K562 (cell line): ENCODE results near the gene SLC2A4. TPM values are rescaled to one million over a fixed set of nuclear protein-coding genes. Genes with fewer than 3 reads are reported as not detected.
A peak's percentile ranks its signal among the peaks of the same experiment; 100 is the strongest.

Experiments
- ARID3B ChIP-seq: fragments of 250-450 bp; sonication (Bioruptor Pico); IDR thresholded peaks from 2 replicates; pipeline ENCODE4 v1.4.0; 2020; ENCODE audit warnings: borderline replicate concordance
- CEBPG ChIP-seq, 3 experiments: fragments of 200-800 bp in 1 of 3; sonication (Bioruptor generic) in 1 of 3; sonication (generic) in 1 of 3; formaldehyde crosslinking in 1 of 3; IDR thresholded peaks in 2 of 3; conservative IDR thresholded peaks in 1 of 3; 2 replicates each; pipeline versions ENCODE4 v1.6.1 to v1.8.0; 2016 to 2022; ENCODE audit warnings: missing compliant biosample characterization in 2 of 3, missing genetic modification characterization in 2 of 3, mild to moderate bottlenecking in 1 of 3, missing genetic modification reagents in 1 of 3
- CLOCK ChIP-seq: fragments of 250-450 bp; sonication (Bioruptor Pico); IDR thresholded peaks from 2 replicates; pipeline ENCODE4 v1.4.0; 2020; ENCODE audit warnings: mild to moderate bottlenecking, moderate library complexity, borderline replicate concordance
- COPS2 ChIP-seq: fragments of 450-650 bp; conservative IDR thresholded peaks from 2 replicates; pipeline ENCODE4 v1.6.1; 2016; ENCODE audit warnings: mild to moderate bottlenecking, moderate library complexity
- CREB1 ChIP-seq, 2 experiments: sonication (generic) in 1 of 2; formaldehyde crosslinking in 1 of 2; IDR thresholded peaks; 2 replicates each; pipeline versions ENCODE4 v1.6.1 to v1.8.0; 2012 to 2022; ENCODE audit warnings: inconsistent platforms in 1 of 2, mild to moderate bottlenecking in 1 of 2, missing genetic modification reagents in 1 of 2, moderate library complexity in 1 of 2
- GABPA ChIP-seq: fragments of 200-800 bp; sonication (Bioruptor generic); conservative IDR thresholded peaks from 2 replicates; pipeline ENCODE4 v1.6.1; 2016; ENCODE audit warnings: low read depth, missing genetic modification characterization, missing compliant biosample characterization
- GABPB2 ChIP-seq: fragments of 250-450 bp; sonication (Bioruptor Pico); conservative IDR thresholded peaks from 2 replicates; pipeline ENCODE4 v1.5.1; 2021; ENCODE audit warnings: mild to moderate bottlenecking
- HES1 ChIP-seq: fragments of 450-650 bp; IDR thresholded peaks from 2 replicates; pipeline ENCODE4 v1.6.1; 2016; ENCODE audit warnings: low read depth, mild to moderate bottlenecking, moderate library complexity
- MAZ ChIP-seq, 2 experiments: fragments of 450-650 bp in 1 of 2; sonication (generic) in 1 of 2; formaldehyde crosslinking; IDR thresholded peaks in 1 of 2; conservative IDR thresholded peaks in 1 of 2; 2 replicates each; pipeline versions ENCODE4 v1.4.0 to v1.5.0; 2020; ENCODE audit warnings: mild to moderate bottlenecking in 1 of 2, missing genetic modification reagents in 1 of 2
- MEIS2 ChIP-seq: fragments of 450-650 bp; IDR thresholded peaks from 2 replicates; pipeline ENCODE4 v1.6.1; 2014; ENCODE audit warnings: mild to moderate bottlenecking; ENCODE audit not compliant: partially characterized antibody
- MXI1 ChIP-seq: IDR thresholded peaks from 2 replicates; pipeline ENCODE4 v1.6.1; 2011; ENCODE audit warnings: low read depth, mild to moderate bottlenecking, improper control_type of control experiment, low read length
- MYNN ChIP-seq, 2 experiments: sonication (generic); formaldehyde crosslinking in 1 of 2; IDR thresholded peaks; 2 replicates each; pipeline versions ENCODE4 v1.5.0 to v1.6.1; 2016 to 2020; ENCODE audit warnings: antibody characterized with exemption in 1 of 2, missing genetic modification reagents in 1 of 2
- NFATC3 ChIP-seq: fragments of 450-650 bp; IDR thresholded peaks from 2 replicates; pipeline ENCODE4 v1.6.1; 2017; ENCODE audit warnings: mild to moderate bottlenecking
- NFIC ChIP-seq: fragments of 450-650 bp; IDR thresholded peaks from 2 replicates; pipeline ENCODE4 v1.6.1; 2017; ENCODE audit warnings: mild to moderate bottlenecking, inconsistent platforms
- OTX1 ChIP-seq: fragments of 450-650 bp; formaldehyde crosslinking; IDR thresholded peaks from 2 replicates; pipeline ENCODE4 v1.4.0; 2022; ENCODE audit warnings: mild to moderate bottlenecking
- SLC30A9 ChIP-seq: fragments of 250-450 bp; sonication (Bioruptor Pico); IDR thresholded peaks from 2 replicates; pipeline ENCODE4 v1.8.0; 2022; ENCODE audit warnings: mild to moderate bottlenecking, moderate library complexity
- SMARCE1 ChIP-seq: fragments of 450-650 bp; IDR thresholded peaks from 2 replicates; pipeline ENCODE4 v1.7.1; 2016; ENCODE audit warnings: mild to moderate bottlenecking
- TARDBP ChIP-seq: fragments of 450-650 bp; IDR thresholded peaks from 2 replicates; pipeline ENCODE4 v1.6.1; 2016
- THAP12 ChIP-seq: fragments of 250-450 bp; sonication (Bioruptor Pico); IDR thresholded peaks from 2 replicates; pipeline ENCODE4 v1.9.0; 2021; ENCODE audit warnings: mild to moderate bottlenecking, inconsistent platforms
- ZFP36 ChIP-seq: fragments of 150-350 bp; IDR thresholded peaks from 2 replicates; pipeline ENCODE4 v1.6.1; 2018; ENCODE audit warnings: low read length, low read depth; ENCODE audit not compliant: partially characterized antibody
- ZNF217 ChIP-seq: sonication (generic); formaldehyde crosslinking; IDR thresholded peaks from 2 replicates; pipeline ENCODE4 v1.8.0; 2022; ENCODE audit warnings: mild to moderate bottlenecking, missing genetic modification reagents
- ZNF586 ChIP-seq: fragments of 450-650 bp; formaldehyde crosslinking; conservative IDR thresholded peaks from 2 replicates; pipeline ENCODE4 v1.4.0; 2020; ENCODE audit warnings: mild to moderate bottlenecking, moderate library complexity
- polyA plus RNA-seq, 8 experiments: library from polyadenylated mRNA; depleted of rRNA in 4 of 8; stranded (reverse) in 5 of 8; unstranded in 3 of 8; fragments of >200 nt; fragmentation: Nextera tagmentation in 2 of 8; fragmentation: Illumina TruSeq in 1 of 8; extraction: Ambion mirVana in 2 of 8; extraction: Trizol in 1 of 8; gene quantifications; 2 replicates each; pipeline versions ENCODE4 v1.2.1 to v1.2.3, GENCODE V29; 2011 to 2014; ENCODE audit warnings: inconsistent platforms in 1 of 8, missing spikeins in 1 of 8
- total RNA-seq, 7 experiments: library from RNA; depleted of rRNA in 6 of 7; stranded (reverse); fragments of >200 nt in 6 of 7; fragmentation: Illumina TruSeq in 2 of 7; extraction: Trizol in 2 of 7; gene quantifications; 2 replicates each; pipeline versions ENCODE4 v1.2.1 to v1.2.3, GENCODE V29; 2011 to 2021; ENCODE audit warnings: low replicate concordance in 1 of 7

Gene SLC2A4
- total and polyA plus RNA-seq, 9 of the 15 experiments (the other 6 are each of a cell fraction or from before 2014, with no cell fraction given), result 0.74 to 3.5 (median 1.6) TPM

GRCh38 chr17:7251661-7252175 is 29.8 kb upstream of the SLC2A4 start, which contains the start of gene CTDNEP1 (continued):
- no peak for TF ChIP-seq ARID3B (CRISPR knock-in tag)
- TF ChIP-seq NFATC3, result no peak
- no peak for TF ChIP-seq SMARCE1
- no peak for TF ChIP-seq NFIC
- no peak for TF ChIP-seq ZNF217 (CRISPR knock-in tag)
- TF ChIP-seq ZFP36, result no peak
- TF ChIP-seq HES1, result no peak
- TF ChIP-seq CREB1 (IDR thresholded peaks at IDR 0.05), result peak; percentile 68; the same call in 1 of the 2 replicates
- TF ChIP-seq CREB1 (CRISPR knock-in tag; IDR thresholded peaks at IDR 0.05), result no peak
- TF ChIP-seq MYNN (IDR thresholded peaks at IDR 0.05), result no peak
- no peak for TF ChIP-seq MYNN (CRISPR knock-in tag; IDR thresholded peaks at IDR 0.05)
- TF ChIP-seq MEIS2, result peak; percentile 61
- no peak for TF ChIP-seq ZNF586 (CRISPR knock-in tag)
- peak; percentile 96 for TF ChIP-seq GABPA (tag)
- no peak for TF ChIP-seq MXI1
- TF ChIP-seq CEBPG (CRISPR knock-in tag; IDR thresholded peaks at IDR 0.05), result no peak
- TF ChIP-seq CEBPG (tag; conservative IDR thresholded peaks at IDR 0.05 in 1 of 2, IDR thresholded peaks at IDR 0.05 in 1 of 2), result no peak
- TF ChIP-seq THAP12 (CRISPR knock-in tag), result peak; percentile 64; the same call in 1 of the 2 replicates
- TF ChIP-seq MAZ (CRISPR knock-in tag; conservative IDR thresholded peaks at IDR 0.05 in 1 of 2, IDR thresholded peaks at IDR 0.05 in 1 of 2), result peak; percentile 52 to 81; a peak in 3 of 4 replicates
- no peak for TF ChIP-seq OTX1 (CRISPR knock-in tag)
- TF ChIP-seq SLC30A9 (CRISPR knock-in tag), result no peak
- TF ChIP-seq GABPB2 (CRISPR knock-in tag), result no peak
- no peak for TF ChIP-seq COPS2
- TF ChIP-seq TARDBP, result no peak
- no peak for TF ChIP-seq CLOCK
